SK-N-SH (cell line): ENCODE data around the gene TSC22D2. TPM values are rescaled to one million over a fixed set of nuclear protein-coding genes. Genes with fewer than 3 reads are reported as not detected.

Experiments used
- CTCF ChIA-PET: fragments of 300-600, 350-600 bp; formaldehyde crosslinking; extraction: SDS; loops from one replicate; lab custom pipeline; 2021; lab: Yijun Ruan, JAX
- POLR2A ChIA-PET: fragments of 350-600 bp; sonication (Branson Sonifier 250); formaldehyde crosslinking; extraction: SDS; loops from one replicate; lab custom pipeline; 2020; ENCODE audit warnings: antibody characterized with exemption, inconsistent platforms; lab: Yijun Ruan, JAX
- DNase-seq: peaks from one replicate; pipeline ENCODE4 v3.0.0; 2012
- H2AFZ ChIP-seq: fragments of 200-600 bp; sonication (generic); 2 replicates; pipeline ENCODE4 v1.8.1; 2016; ENCODE audit warnings: antibody characterized with exemption, mild to moderate bottlenecking, low read depth
- H3F3A ChIP-seq: fragments of 200-600 bp; sonication (generic); replicated peaks from 2 replicates; pipeline ENCODE3; 2016; ENCODE audit warnings: antibody characterized with exemption, mild to moderate bottlenecking; ENCODE audit not compliant: insufficient read depth
- H3K27ac ChIP-seq, 2 experiments: fragments of 200-500 bp in 1 of 2; fragments of 200-600 bp in 1 of 2; sonication (Bioruptor generic) in 1 of 2; sonication (generic), shearing (Covaris generic) in 1 of 2; 2 replicates each; pipeline versions ENCODE4 v1.5.1 to v1.6.1; 2014 to 2016; ENCODE audit warnings: low read depth in 2 of 2, inconsistent platforms in 1 of 2, low read length in 1 of 2, mild to moderate bottlenecking in 1 of 2, mixed read lengths in 1 of 2
- H3K27me3 ChIP-seq: fragments of 200-600 bp; sonication (generic), shearing (Covaris generic); 2 replicates; pipeline ENCODE4 v1.6.1; 2016; ENCODE audit warnings: mixed run types; ENCODE audit not compliant: insufficient read depth
- H3K36me3 ChIP-seq, 2 experiments: fragments of 200-500 bp in 1 of 2; fragments of 200-600 bp in 1 of 2; sonication (Bioruptor generic) in 1 of 2; sonication (generic) in 1 of 2; replicated peaks in 1 of 2; 2 replicates each; pipeline versions ENCODE3 to v1.5.1; 2014 to 2016; ENCODE audit warnings: low read length in 1 of 2, mild to moderate bottlenecking in 1 of 2; ENCODE audit not compliant: insufficient read depth in 2 of 2, control insufficient read depth in 1 of 2
- H3K4me1 ChIP-seq, 2 experiments: fragments of 200-500 bp in 1 of 2; fragments of 200-600 bp in 1 of 2; sonication (Bioruptor generic) in 1 of 2; sonication (generic), shearing (Covaris generic) in 1 of 2; 2 replicates each; pipeline versions ENCODE4 v1.5.1 to v1.6.1; 2014 to 2016; ENCODE audit warnings: low read depth in 1 of 2, low read length in 1 of 2, mixed run types in 1 of 2; ENCODE audit not compliant: insufficient read depth in 2 of 2, control insufficient read depth in 1 of 2
- H3K4me2 ChIP-seq: fragments of 200-600 bp; sonication (generic), shearing (Covaris generic); 2 replicates; pipeline ENCODE4 v1.6.1; 2017; ENCODE audit warnings: mixed run types
- H3K4me3 ChIP-seq, 2 experiments: fragments of 200-500 bp in 1 of 2; fragments of 200-600 bp in 1 of 2; sonication (Bioruptor generic) in 1 of 2; sonication (generic), shearing (Covaris generic) in 1 of 2; 2 replicates each; pipeline versions ENCODE4 v1.5.1 to v1.8.1; 2014 to 2016; ENCODE audit warnings: low read depth in 2 of 2, inconsistent platforms in 1 of 2, low read length in 1 of 2, mild to moderate bottlenecking in 1 of 2, mixed read lengths in 1 of 2, moderate library complexity in 1 of 2
- H3K79me2 ChIP-seq: fragments of 200-600 bp; sonication (generic); 2 replicates; pipeline ENCODE4 v1.8.1; 2017; ENCODE audit warnings: mild to moderate bottlenecking; ENCODE audit not compliant: insufficient read depth
- H3K9ac ChIP-seq: fragments of 200-600 bp; sonication (generic); 2 replicates; pipeline ENCODE4 v1.6.1; 2017; ENCODE audit warnings: mixed run types
- H3K9me2 ChIP-seq: fragments of 200-600 bp; sonication (generic); 2 replicates; pipeline ENCODE4 v1.6.1; 2017; ENCODE audit warnings: mixed run types
- H3K9me3 ChIP-seq: fragments of 200-600 bp; sonication (generic); 2 replicates; pipeline ENCODE4 v1.6.1; 2017; ENCODE audit warnings: mixed run types, mild to moderate bottlenecking, moderate library complexity
- H4K20me1 ChIP-seq: fragments of 200-600 bp; sonication (generic); 2 replicates; pipeline ENCODE4 v1.6.1; 2017; ENCODE audit warnings: mild to moderate bottlenecking, mixed run types; ENCODE audit not compliant: insufficient read depth
- CHD2 ChIP-seq: fragments of 150-350 bp; IDR thresholded peaks from 2 replicates; pipeline ENCODE4 v1.6.1; 2018; ENCODE audit warnings: low read length; ENCODE audit not compliant: partially characterized antibody
- EP300 ChIP-seq, 2 experiments: IDR thresholded peaks; 2 replicates each; pipeline versions ENCODE4 v1.4.0 to v1.6.1; 2012; ENCODE audit warnings: borderline replicate concordance in 1 of 2, low read depth in 1 of 2, low read length in 1 of 2
- FOXJ3 ChIP-seq: sonication (generic); formaldehyde crosslinking; IDR thresholded peaks from 2 replicates; pipeline ENCODE4 v1.5.1; 2020; ENCODE audit warnings: mild to moderate bottlenecking, missing genetic modification reagents
- GABPA ChIP-seq: IDR thresholded peaks from 2 replicates; pipeline ENCODE4 v1.4.0; 2012; ENCODE audit warnings: low read depth, mild to moderate bottlenecking
- GATA2 ChIP-seq: sonication (generic); formaldehyde crosslinking; IDR thresholded peaks from 2 replicates; pipeline ENCODE4 v1.5.0; 2020; ENCODE audit warnings: mild to moderate bottlenecking, missing genetic modification reagents
- JUND ChIP-seq: IDR thresholded peaks from 2 replicates; pipeline ENCODE4 v1.4.0; 2012
- MAX ChIP-seq: IDR thresholded peaks from 2 replicates; pipeline ENCODE4 v1.4.0; 2012; ENCODE audit warnings: low read depth
- MEF2A ChIP-seq: IDR thresholded peaks from 2 replicates; pipeline ENCODE4 v1.4.0; 2012; ENCODE audit warnings: low read depth, borderline replicate concordance
- NRF1 ChIP-seq: IDR thresholded peaks from 2 replicates; pipeline ENCODE4 v1.6.1; 2012; ENCODE audit warnings: low read depth, mild to moderate bottlenecking, low read length
- POLR2AphosphoS5 ChIP-seq: IDR thresholded peaks from 2 replicates; pipeline ENCODE4 v1.6.1; 2012; ENCODE audit warnings: low read depth, low read length
- RAD21 ChIP-seq: IDR thresholded peaks from 2 replicates; pipeline ENCODE4 v1.6.1; 2012; ENCODE audit warnings: mild to moderate bottlenecking, low read length
- RFX5 ChIP-seq: IDR thresholded peaks from 2 replicates; pipeline ENCODE4 v1.6.1; 2012; ENCODE audit warnings: mild to moderate bottlenecking, improper control_type of control experiment, low read length
- RXRA ChIP-seq: IDR thresholded peaks from 2 replicates; pipeline ENCODE4 v1.4.0; 2012; ENCODE audit warnings: low read depth, mild to moderate bottlenecking, borderline replicate concordance
- SIN3A ChIP-seq: IDR thresholded peaks from 2 replicates; pipeline ENCODE4 v1.6.1; 2012; ENCODE audit warnings: low read depth, mild to moderate bottlenecking, low read length, moderate library complexity, borderline replicate concordance
- SMC3 ChIP-seq: IDR thresholded peaks from 2 replicates; pipeline ENCODE4 v1.6.1; 2012; ENCODE audit warnings: low read depth, low read length, improper control_type of control experiment
- TAF1 ChIP-seq: IDR thresholded peaks from 2 replicates; pipeline ENCODE4 v1.6.1; 2012; ENCODE audit warnings: low read depth, mild to moderate bottlenecking, low read length, moderate library complexity, borderline replicate concordance
- TCF12 ChIP-seq: IDR thresholded peaks from 2 replicates; pipeline ENCODE4 v1.4.0; 2012
- TEAD4 ChIP-seq: IDR thresholded peaks from 2 replicates; pipeline ENCODE4 v1.4.0; 2012; ENCODE audit warnings: mild to moderate bottlenecking, borderline replicate concordance; ENCODE audit not compliant: insufficient read depth
- USF2 ChIP-seq: fragments of 150-350 bp; IDR thresholded peaks from 2 replicates; pipeline ENCODE4 v1.6.1; 2017; ENCODE audit warnings: antibody characterized with exemption, low read length, low read depth, borderline replicate concordance
- WGBS: methylation state at CpG from one replicate; pipeline ENCODE4 v1.1.6; 2017; ENCODE audit warnings: low lambda C conversion rate; 5-methylcytosine and 5-hydroxymethylcytosine counted together
- polyA plus RNA-seq, 3 experiments: library from polyadenylated mRNA; depleted of rRNA; stranded (reverse); fragments of >200 nt; gene quantifications; 2 replicates each; pipeline ENCODE4 v1.2.3, GENCODE V29; 2012
- TF ChIP-seq, protein P1 (sequence below): fragments of 150-350 bp; IDR thresholded peaks from 2 replicates; pipeline ENCODE4 v1.6.1; 2016; ENCODE audit warnings: mild to moderate bottlenecking, low read depth, low read length

The TSC22D2 gene
- polyA plus RNA-seq, 1 of the 3 experiments (the other 2 are of a cell fraction): 4.8 TPM

DNA sequence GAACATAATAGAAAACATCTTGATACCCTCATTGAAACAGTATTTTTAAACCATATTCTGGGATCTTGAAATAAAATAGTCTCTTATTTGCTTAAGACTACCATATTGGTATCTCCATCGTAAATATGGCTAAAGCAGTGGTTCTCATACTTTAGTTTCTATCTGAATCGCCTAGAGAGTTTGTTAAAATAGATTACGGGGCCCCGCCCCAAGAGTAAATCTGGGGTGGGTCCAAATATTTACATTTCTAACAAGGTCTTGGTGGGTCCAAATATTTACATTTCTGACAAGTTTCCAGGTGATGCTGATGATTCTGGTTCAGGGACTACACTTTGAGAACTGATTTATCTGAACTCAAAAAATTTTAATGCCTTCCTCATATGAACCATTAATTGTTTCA, 45.3 kb downstream of the TSC22D2 start:
- Histone ChIP-seq H3K27ac (no peak overlapping the region), H3K27me3 (no peaks in the 10 kb centered on the region), H3K9ac (no peak overlapping the region), H3K4me2 (no peak overlapping the region), H3K79me2 (peaks cover 87% of the 10 kb centered on the region), H2AFZ (no peak overlapping the region), H3K36me3 (peaks cover 4 to 47% of the 10 kb centered on the region in 2 experiments), H4K20me1 (peaks cover 20% of the 10 kb centered on the region), H3K4me3 (no peak overlapping the region), H3K9me2 (no peaks in the 10 kb centered on the region), H3K4me1 (peaks cover 3 to 25% of the 10 kb centered on the region in 2 experiments; a peak in 2 of 4 replicates), H3K9me3 (no peaks in the 10 kb centered on the region), H3F3A (peaks cover 26% of the 10 kb centered on the region)
- no peak for TF ChIP-seq GATA2 (CRISPR knock-in tag)
- TF ChIP-seq EP300 (IDR thresholded peaks at IDR 0.05; ENCODE audit: borderline replicate concordance in 1 of 2, low read depth in 1 of 2, low read length in 1 of 2): no peak
- no peak for TF ChIP-seq TAF1
- TF ChIP-seq, protein P1, sequence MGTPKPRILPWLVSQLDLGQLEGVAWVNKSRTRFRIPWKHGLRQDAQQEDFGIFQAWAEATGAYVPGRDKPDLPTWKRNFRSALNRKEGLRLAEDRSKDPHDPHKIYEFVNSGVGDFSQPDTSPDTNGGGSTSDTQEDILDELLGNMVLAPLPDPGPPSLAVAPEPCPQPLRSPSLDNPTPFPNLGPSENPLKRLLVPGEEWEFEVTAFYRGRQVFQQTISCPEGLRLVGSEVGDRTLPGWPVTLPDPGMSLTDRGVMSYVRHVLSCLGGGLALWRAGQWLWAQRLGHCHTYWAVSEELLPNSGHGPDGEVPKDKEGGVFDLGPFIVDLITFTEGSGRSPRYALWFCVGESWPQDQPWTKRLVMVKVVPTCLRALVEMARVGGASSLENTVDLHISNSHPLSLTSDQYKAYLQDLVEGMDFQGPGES: no peak
- no peak for TF ChIP-seq RXRA
- 94% methylated on average over 4 of the region's 4 CpGs for WGBS
- no peak for DNase-seq
- ChIA-PET CTCF (no interaction called here), POLR2A (no interaction called here)

GRCh38 chr3:150454085-150454484, 46.0 kb downstream of the TSC22D2 start:
- Histone ChIP-seq H3K79me2 (peaks cover 88% of the 10 kb centered on the region), H3K27me3 (no peaks in the 10 kb centered on the region), H3K9me2 (no peaks in the 10 kb centered on the region), H3K4me2 (no peak overlapping the region), H3K27ac (no peak overlapping the region), H2AFZ (no peak overlapping the region), H3F3A (peaks cover 18% of the 10 kb centered on the region), H4K20me1 (peaks cover 17% of the 10 kb centered on the region), H3K4me3 (no peak overlapping the region), H3K9ac (no peak overlapping the region), H3K36me3 (peaks cover 11 to 54% of the 10 kb centered on the region in 2 experiments), H3K9me3 (no peaks in the 10 kb centered on the region), H3K4me1 (peaks cover 2 to 23% of the 10 kb centered on the region in 2 experiments; a peak in 2 of 4 replicates)
- TF ChIP-seq RFX5 (no peak), MAX (no peak), POLR2AphosphoS5 (no peak), SMC3 (no peak), MEF2A (no peak), TCF12 (no peak), RAD21 (no peak), TAF1 (no peak), SIN3A (no peak), FOXJ3 (CRISPR knock-in tag) (no peak), CHD2 (no peak), GABPA (no peak), USF2 (no peak), TEAD4 (no peak), JUND (no peak), NRF1 (no peak)
- no peak for DNase-seq
- POLR2A ChIA-PET: no interaction called here
- CTCF ChIA-PET: no interaction called here
- WGBS: 98% methylated on average over 2 of the region's 2 CpGs
